Kidney tubule cell (primary cell): ENCODE measurements around the gene CTBP1.

Experiments
- DNase-seq: peaks from one replicate; pipeline ENCODE4 v3.0.0-alpha.2; 2018; ENCODE audit warnings: low spot score

The CTBP1 gene

DNA sequence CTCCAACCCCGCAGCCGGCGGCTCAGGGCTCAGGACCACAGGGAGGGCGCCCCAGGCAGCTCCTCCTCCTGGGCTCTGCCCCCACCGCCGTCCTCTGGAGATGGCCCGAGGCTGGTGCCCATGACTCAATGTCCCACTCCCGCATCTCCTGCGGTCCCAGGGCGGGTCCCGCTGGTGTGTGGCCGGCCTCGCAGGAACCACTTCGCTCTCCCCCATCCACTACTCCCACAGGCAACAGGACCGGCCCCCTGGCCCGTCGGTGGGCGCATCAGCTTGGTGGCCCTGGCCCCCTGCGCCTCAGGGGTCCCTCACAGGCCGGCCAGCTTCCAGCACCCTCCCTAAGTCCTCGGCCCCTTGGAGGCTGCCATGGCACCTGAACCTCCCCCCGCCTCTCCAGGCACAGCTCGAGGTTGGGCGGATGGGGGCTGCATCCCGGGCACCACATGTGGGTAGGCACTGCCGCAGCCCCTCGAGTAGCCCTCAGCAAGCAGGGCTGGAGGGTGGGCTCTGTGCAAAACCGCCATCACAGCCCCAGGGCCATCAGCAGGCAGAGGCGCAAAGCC lies 53.7 kb downstream of the CTBP1 start:
- no peak for DNase-seq

- no peak for DNase-seq
These were observed 54.7 kb downstream of the CTBP1 start for GRCh38 chr4:1194010-1194900.

- no peak for DNase-seq
These were observed 55.5 kb downstream of the CTBP1 start for GRCh38 chr4:1193206-1194009.

DNA sequence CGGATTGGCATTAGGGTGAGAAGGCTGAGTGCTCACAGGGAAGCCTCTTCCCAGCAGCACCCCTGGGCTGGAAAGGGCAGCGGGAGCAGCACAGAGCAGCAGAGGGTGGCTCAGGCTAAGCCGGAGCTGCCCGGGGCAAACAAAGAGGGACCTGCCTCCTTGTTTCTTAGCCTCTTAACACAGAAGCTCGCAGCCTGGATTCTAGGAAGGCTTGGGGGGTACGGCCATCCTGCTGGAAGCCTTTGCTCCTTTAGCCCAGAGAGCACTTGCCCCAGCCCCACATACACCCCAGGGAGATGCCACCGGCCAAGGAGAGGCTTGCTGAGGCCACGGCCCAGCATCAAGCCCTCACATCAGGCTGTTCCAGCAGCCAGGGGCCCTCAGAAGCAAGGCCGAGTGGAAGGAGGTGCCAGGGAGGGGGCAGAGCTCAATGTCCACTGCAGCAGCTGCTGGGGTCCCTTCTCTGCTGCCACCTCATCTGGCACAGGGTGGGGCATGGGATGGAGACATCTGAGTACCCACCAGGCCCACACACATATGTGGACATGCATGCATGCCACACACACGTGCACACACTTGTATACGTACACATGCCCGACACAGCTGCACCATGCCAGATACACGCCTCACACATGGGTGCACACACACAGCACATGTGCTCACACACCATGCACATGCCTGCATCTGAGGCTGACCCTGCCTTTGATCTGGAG lies 56.3 kb downstream of the CTBP1 start:
- DNase-seq, result no peak

DNA sequence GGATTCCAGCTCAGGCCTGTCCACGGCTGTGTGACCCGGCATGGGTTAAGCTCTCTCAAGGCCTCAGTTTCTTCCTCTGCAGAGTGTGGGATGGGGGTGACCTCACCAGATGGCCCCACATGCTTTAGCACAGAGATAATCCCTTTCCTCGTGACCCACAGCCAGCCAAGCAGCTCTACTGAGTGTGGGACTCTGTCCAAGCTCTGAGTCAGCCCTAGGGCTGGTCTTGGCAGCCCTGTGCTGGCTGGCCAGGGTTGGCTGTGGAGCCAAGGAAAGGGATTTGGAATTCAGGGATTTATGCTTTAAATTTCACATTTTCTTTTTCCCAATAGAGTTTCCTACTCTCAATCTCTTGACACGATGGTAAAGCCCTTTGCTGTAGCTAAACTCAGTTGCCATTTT lies 56.8 kb downstream of the CTBP1 start:
- DNase-seq, result peak; percentile 91

- no peak for DNase-seq
These were observed 57.3 kb downstream of the CTBP1 start for GRCh38 chr4:1191621-1192020.

DNA sequence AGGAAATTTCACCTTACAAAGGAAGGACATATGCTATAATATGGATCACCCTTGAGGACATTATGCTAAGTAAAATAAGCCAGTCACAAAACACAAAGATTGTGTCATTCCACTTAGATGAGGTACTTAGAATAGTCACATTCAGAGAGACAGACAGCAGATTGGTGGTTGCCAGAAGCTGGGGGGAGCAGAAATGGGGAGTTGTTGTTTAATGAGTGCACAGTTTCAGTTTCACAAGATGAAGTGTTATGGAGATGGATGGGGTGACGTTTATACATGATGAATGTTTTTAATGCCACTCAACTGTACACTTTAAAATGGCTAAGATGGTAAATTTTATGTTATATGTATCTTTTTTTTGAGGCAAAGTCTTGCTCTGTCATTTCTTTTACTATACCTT lies 61.7 kb downstream of the CTBP1 start:
- DNase-seq, result peak; percentile 13

- DNase-seq, result no peak
These were observed 64.8 kb downstream of the CTBP1 start for GRCh38 chr4:1183985-1184773.

DNA sequence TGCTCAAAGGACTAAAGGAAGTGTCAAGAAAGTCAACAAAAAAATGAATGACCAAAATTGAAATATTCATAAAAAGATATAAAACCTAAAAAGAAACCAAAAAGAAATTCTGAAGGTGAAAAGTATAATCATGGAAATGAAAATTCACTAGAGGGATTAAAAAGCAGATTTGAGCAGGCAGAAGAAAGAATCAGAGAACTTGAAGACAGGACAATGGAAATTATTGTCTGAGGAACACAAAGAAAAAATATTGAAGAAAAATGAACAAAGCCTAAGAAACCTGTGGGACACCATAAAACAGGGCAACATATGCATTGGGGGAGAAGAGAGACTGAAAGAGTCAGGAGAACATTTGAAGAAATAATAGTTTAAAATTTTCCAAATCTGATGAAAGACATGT lies 66.6 kb downstream of the CTBP1 start:
- no peak for DNase-seq

DNA sequence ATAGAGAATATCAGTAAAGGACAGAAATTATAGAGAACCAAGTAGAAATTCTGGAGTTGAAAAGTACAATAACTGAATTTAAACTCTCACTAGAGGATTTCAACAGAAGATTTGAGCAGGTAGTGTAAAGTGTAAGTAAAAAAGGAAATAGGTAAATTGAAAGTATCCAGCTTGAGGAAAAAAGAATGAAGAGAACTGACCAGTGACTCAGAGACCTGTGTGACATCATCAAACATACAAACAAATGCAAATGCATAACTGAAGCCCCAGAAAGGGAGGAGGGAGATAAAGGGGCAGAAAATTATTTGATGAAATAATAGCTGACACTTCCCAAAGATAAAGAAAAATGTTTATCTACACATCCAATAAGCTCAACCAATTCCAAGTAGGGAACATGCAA lies 68.3 kb downstream of the CTBP1 start:
- no peak for DNase-seq

DNA sequence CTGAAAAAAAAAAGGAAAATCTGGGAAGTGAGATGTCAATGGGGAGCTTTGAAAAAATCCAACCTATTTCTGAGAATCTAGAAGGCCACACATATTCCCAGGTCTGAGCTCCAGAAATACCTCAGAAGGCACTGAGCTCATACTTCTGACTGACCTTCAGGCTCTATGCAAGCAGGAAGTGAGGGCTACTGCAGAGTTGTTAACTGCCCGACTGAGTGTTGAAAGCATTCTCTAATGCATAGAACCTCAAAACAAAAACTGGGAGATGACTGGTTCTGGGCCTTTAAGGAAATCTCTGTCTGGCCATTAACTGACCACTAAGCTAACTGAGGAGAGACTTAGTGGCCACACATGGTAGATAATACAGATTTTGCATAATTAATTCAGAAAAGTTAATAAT lies 69.0 kb downstream of the CTBP1 start:
- no peak for DNase-seq

- no peak for DNase-seq
These were observed 69.9 kb downstream of the CTBP1 start for GRCh38 chr4:1179089-1179441.

DNA sequence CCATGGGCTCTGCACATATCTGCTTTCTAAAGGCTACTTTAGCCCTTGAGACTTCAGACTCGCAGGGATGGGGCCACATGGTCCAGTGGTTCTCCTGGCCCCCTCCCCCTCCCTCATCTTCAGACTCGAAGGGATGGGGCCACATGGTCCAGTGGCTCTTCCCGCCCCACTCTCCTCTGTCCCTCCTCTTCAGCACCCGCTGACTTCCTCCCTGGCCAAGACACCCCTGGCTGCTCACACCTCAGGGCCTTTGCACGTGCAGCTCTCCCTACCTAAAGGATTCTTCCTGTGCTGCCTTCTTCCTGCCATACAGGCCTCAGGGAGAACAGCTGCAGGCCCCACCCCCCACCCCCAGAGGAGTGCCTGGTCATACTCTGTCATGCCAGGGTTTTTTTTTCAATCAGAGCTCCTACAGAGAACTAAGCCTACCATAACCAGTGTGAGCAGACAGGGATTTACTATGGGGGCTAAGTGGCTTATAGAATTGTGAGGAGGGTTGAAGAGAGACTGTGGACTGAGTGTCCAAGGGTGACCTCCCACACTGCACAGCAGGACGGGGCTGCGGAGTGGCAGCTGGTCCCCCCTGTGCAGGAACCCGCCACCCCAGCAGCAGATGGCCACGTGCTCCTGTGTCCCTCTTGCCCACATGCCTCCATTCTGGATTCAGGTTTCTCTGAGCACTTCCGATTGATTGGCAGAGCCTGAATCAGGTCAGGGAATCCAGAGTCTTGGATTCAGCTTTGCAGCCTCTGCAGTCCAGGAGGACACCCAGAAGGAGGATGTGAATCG lies 70.4 kb downstream of the CTBP1 start:
- DNase-seq, result no peak

GRCh38 chr4:1177274-1178141 lies 71.4 kb downstream of the CTBP1 start:
- peak; percentile 55 for DNase-seq

GRCh38 chr4:1176398-1177273 lies 72.3 kb downstream of the CTBP1 start:
- DNase-seq, result no peak

GRCh38 chr4:1175635-1176229 lies 73.2 kb downstream of the CTBP1 start:
- DNase-seq, result no peak

DNA sequence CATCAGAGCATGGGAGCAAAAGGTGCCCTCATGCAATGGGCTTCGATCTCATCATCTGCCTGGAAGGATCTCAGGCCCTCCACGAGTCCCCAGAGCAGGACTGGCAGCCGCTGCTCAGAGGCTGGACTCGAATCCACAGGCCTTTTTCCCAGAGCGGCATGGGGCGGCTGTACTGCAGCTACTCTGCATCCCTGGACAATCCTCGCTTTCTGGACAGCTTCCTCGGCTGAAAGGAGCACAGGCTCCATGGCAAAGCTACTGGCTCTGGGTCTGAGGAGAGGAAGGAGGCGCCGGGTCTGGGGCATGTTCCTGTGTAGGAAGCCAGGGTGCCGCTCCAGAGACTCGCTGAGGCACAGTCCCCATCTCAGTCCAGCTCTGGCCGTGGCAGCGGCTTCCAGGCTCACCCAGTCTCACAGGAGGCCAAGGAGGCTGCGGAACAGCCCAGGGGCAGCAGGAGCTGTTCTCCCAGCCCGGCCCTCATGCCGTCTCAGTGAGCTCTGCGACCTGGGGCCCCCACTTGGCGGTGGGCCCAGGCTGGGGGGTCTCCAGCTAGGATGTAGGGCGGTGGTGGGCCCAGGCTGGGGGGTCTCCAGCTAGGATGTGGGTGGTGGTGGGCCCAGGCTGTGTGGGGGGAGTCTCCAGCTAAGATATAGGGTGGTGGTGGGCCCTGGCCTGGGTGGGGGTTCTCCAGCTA lies 73.8 kb downstream of the CTBP1 start:
- DNase-seq, result no peak
